ENCODE measurements around the gene PLCD1. TPM values are rescaled to one million over a fixed set of nuclear protein-coding genes. Genes with fewer than 3 reads are reported as not detected.

PLCD1 gene
- total RNA-seq, 3 donors from 2014 or later = 17.0 to 36.2 (median 23.4) TPM

DNA sequence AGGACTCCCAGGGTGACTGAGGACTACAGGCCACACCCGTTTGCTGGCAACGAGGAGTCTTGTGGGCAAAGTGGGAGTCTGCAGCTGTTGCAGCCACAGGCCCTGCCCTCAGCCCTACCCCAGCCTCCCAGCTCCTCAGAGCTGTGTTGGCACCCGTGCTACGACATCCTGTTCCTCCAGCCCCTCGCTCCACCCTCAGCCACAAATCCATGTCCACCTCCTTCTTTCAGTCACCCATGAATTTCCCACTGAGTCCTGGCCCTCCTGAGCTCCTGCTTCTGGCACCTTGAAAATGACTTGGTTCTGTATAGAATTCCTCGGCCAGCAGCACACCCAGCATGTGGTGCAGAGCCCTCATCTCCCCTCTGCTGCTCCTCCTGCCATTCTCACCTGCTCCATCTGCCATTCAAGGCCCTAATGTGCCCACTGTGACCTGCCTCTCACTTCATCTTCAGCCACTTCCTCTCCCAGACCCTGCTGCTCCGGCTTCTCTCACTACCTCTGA is 59.8 kb downstream of the PLCD1 start:
- Histone ChIP-seq H3K9me3 (no peaks in the 10 kb centered on the region), H3K36me3 (no peaks in the 10 kb centered on the region), H3K4me1 (no peaks in the 10 kb centered on the region), H3K4me3 (no peak overlapping the region), H3K27ac (no peak overlapping the region), H3K27me3 (no peaks in the 10 kb centered on the region)
- no peak for TF ChIP-seq POLR2AphosphoS5 (IDR thresholded peaks at IDR 0.05)
- TF ChIP-seq, protein P1, sequence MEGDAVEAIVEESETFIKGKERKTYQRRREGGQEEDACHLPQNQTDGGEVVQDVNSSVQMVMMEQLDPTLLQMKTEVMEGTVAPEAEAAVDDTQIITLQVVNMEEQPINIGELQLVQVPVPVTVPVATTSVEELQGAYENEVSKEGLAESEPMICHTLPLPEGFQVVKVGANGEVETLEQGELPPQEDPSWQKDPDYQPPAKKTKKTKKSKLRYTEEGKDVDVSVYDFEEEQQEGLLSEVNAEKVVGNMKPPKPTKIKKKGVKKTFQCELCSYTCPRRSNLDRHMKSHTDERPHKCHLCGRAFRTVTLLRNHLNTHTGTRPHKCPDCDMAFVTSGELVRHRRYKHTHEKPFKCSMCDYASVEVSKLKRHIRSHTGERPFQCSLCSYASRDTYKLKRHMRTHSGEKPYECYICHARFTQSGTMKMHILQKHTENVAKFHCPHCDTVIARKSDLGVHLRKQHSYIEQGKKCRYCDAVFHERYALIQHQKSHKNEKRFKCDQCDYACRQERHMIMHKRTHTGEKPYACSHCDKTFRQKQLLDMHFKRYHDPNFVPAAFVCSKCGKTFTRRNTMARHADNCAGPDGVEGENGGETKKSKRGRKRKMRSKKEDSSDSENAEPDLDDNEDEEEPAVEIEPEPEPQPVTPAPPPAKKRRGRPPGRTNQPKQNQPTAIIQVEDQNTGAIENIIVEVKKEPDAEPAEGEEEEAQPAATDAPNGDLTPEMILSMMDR (IDR thresholded peaks at IDR 0.05) = no peak
- no peak for TF ChIP-seq POLR2A (IDR thresholded peaks at IDR 0.05)
- intact Hi-C loops (cut with DNase I; ENCODE audit: low total_unique reads) = loop anchor here (10.0 kb wide), 1 partner anchor 115 kb away; no protein-coding TSS in a partner anchor
- DNase-seq (ENCODE audit: low spot score in 2 of 2) = no peak

DNA sequence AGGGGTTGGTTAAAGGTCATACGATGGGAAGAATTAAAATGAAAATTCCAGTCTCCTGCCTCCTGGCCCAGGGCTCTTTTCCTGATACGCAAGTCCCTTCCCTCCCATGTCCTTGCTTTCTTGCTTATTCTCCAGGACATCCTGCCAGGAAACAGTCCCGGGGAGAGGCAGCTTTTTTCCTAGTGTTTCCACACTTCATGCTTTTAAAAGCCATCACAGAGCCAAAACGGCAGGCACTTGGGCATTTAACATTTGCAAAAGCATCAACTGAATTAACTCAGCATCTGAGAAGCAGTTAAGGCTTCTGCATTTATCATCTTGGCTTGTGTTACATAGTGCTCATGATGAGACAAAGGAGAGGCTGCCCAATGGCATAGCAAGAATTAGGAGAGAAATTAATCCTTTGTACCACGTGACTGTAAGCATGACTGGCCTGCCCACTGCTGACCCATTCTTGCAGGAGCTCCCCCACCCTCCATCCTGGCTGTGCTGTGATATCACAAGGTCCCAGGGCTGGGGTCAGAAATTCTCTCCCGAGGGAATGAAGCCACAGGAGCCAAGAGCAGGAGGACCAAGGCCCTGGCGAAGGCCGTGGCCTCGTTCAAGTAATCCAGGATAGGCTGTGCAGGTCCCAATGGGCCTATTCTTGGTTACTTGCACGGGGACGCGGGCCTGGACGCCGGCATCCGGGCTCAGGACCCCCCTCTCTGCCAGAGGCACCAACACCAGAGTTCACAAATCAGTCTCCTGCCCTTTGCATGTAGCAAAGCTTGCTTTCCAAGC is 60.4 kb downstream of the PLCD1 start:
- Histone ChIP-seq H3K36me3 (no peaks in the 10 kb centered on the region), H3K9me3 (no peaks in the 10 kb centered on the region), H3K4me1 (no peaks in the 10 kb centered on the region), H3K4me3 (no peak overlapping the region), H3K27me3 (no peaks in the 10 kb centered on the region), H3K27ac (no peak overlapping the region)
- intact Hi-C loops (cut with DNase I; ENCODE audit: low total_unique reads) = loop anchor here (10.0 kb wide), 1 partner anchor 114 kb away; no protein-coding TSS in a partner anchor
- no peak for DNase-seq (ENCODE audit: low spot score in 2 of 2)
- no peak for TF ChIP-seq POLR2A (IDR thresholded peaks at IDR 0.05)
- TF ChIP-seq, protein P1 (IDR thresholded peaks at IDR 0.05) = no peak
- no peak for TF ChIP-seq POLR2AphosphoS5 (IDR thresholded peaks at IDR 0.05)

DNA sequence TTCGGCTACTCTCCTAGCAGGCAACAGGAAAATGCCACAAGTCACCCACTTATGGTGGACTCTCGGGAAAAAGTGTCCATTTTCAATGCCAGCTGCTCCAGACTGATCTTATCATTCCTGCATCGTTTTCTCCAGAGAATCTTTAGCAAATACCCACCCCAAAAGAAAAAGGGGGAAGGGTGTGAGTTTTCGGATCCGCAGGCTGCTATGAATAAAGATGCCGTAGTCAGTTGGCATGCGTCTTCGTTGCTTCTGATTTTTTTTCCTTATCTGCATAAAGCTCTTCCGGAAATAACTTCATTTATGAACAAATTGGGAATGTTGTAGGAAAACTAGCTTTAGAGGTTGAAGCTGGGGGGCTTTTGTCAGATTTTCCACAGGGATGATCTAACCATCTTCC is 61.2 kb downstream of the PLCD1 start:
- Histone ChIP-seq H3K27ac (no peak overlapping the region), H3K36me3 (no peaks in the 10 kb centered on the region), H3K4me3 (no peak overlapping the region), H3K27me3 (no peaks in the 10 kb centered on the region), H3K9me3 (no peaks in the 10 kb centered on the region), H3K4me1 (no peaks in the 10 kb centered on the region)
- DNase-seq (ENCODE audit: low spot score in 2 of 2) = no peak
- no peak for TF ChIP-seq POLR2AphosphoS5 (IDR thresholded peaks at IDR 0.05)
- intact Hi-C loops (cut with DNase I; ENCODE audit: low total_unique reads) = loop anchor here (10.0 kb wide), 1 partner anchor 113 kb away; no protein-coding TSS in a partner anchor

DNA sequence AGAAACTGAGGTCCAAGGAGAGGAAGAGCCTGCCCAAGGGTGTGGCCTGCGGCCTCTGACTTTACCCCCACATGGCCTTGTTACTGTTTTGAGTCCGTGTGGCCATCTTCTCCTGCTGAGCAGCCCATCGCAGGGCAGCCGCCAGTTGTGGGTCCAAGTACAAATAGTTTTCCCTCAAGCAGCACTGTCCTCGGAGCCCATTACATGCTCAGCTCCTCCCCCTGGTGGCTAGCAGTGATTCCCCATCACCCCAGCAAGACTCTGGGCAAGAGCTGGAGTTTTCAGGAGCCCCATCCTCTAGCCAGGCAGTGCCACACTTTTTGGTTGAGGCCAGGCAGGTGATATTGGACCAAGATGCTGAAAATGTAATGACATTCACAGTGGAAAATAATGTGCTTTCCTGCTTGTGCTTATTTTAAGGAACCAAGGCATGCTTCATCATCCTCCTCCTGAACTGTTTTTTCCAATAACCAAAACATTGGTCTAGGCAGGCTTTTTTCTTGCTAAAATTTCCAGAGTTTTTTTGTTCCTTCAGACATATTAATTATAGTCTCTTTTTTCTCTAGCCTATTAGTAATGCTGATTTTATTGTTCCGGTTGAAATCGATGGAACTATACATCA is 62.1 kb downstream of the PLCD1 start:
- no peak for TF ChIP-seq POLR2A (IDR thresholded peaks at IDR 0.05)
- peak in 1 of 3 donors; percentile 15 for TF ChIP-seq POLR2AphosphoS5 (IDR thresholded peaks at IDR 0.05)
- TF ChIP-seq, protein P1 (IDR thresholded peaks at IDR 0.05) = peak in 2 of 3 donors; percentile 74 to 75
- H3K27me3 ChIP-seq = no peaks in the 10 kb centered on the region
- H3K4me3 ChIP-seq = no peak overlapping the region
- H3K36me3 ChIP-seq = no peaks in the 10 kb centered on the region
- no peaks in the 10 kb centered on the region for H3K4me1 ChIP-seq
- no peaks in the 10 kb centered on the region for H3K9me3 ChIP-seq
- DNase-seq (ENCODE audit: low spot score in 2 of 2) = no peak
- intact Hi-C loops (cut with DNase I; ENCODE audit: low total_unique reads) = loop anchor here (10.0 kb wide), 1 partner anchor 113 kb away; no protein-coding TSS in a partner anchor
- H3K27ac ChIP-seq = no peak overlapping the region

DNA sequence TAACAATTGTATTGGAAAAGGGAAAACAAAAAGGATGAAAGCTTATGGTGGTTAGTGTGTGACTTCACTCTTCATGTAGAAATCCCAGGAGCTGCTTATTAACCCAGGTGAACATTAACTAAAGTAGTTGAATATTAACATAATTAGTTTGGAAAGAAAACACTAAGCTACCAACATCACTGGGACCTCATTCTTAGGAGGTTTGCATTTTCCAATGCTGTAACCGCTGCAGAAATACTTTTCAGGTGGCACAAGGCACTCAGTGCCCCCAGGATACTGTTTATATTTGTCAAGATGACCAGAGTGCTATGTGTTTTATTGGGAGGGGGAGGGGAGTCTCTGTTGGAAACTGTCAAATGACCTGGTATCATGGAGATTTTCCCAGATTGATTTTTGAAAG is 64.7 kb downstream of the PLCD1 start:
- no peak for DNase-seq (ENCODE audit: low spot score in 2 of 2)
- Histone ChIP-seq H3K4me1 (no peaks in the 10 kb centered on the region), H3K4me3 (no peak overlapping the region), H3K27me3 (no peaks in the 10 kb centered on the region), H3K9me3 (no peaks in the 10 kb centered on the region), H3K27ac (no peak overlapping the region), H3K36me3 (no peaks in the 10 kb centered on the region)
- TF ChIP-seq, protein P1 (IDR thresholded peaks at IDR 0.05) = no peak
- TF ChIP-seq POLR2A (IDR thresholded peaks at IDR 0.05) = no peak
- TF ChIP-seq POLR2AphosphoS5 (IDR thresholded peaks at IDR 0.05) = no peak
- intact Hi-C loops (cut with DNase I; ENCODE audit: low total_unique reads) = loop anchor here (10.0 kb wide), 1 partner anchor 110 kb away; no protein-coding TSS in a partner anchor
